PFSK-1 (cell line): Measurements from ENCODE around the gene LRP6.

Experiments used
- POLR2AphosphoS5 ChIP-seq: IDR thresholded peaks from 2 replicates; pipeline ENCODE4 v1.6.1; 2012; ENCODE audit warnings: low read depth, mild to moderate bottlenecking, control low read depth, low read length, moderate library complexity
- TAF1 ChIP-seq: IDR thresholded peaks from 2 replicates; pipeline ENCODE4 v1.6.1; 2012; ENCODE audit warnings: low read length, control low read depth, borderline replicate concordance; ENCODE audit not compliant: insufficient read depth

- TF ChIP-seq POLR2AphosphoS5 (no peak), TAF1 (no peak)
Measured at GRCh38 chr12:12263909-12264308, 2.9 kb downstream of the LRP6 start.
